ENCODE measurements around the gene KCNAB2.

DNA sequence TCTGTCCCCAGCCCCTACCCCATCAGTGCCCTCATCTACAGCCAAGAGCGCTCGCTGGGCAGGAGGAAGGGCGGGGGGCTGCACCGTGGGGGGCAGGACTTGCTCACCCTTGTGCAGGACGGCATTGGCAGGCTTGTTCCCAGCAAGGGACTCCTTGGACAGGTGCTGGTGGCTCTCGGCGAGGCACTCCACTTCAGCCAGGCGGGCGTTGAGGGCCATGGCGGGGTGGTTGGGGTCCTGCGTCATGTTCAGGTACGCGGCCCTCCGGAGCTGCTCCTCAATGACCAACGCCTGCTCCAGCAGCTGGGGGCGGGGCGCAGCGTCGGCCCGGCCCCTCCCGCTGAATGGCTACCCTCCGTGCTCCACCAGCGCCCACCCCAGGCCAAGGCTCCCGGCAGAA lies 64.0 kb downstream of the KCNAB2 start:
- TF ChIP-seq ZFP30 (CRISPR knock-in tag; IDR thresholded peaks at IDR 0.05) (no peak), ZNF565 (CRISPR knock-in tag; conservative IDR thresholded peaks at IDR 0.05; ENCODE audit: low read depth) (no peak), ARNTL (CRISPR knock-in tag; IDR thresholded peaks at IDR 0.05; ENCODE audit: borderline replicate concordance, low read depth) (no peak), CSDC2 (CRISPR knock-in tag; IDR thresholded peaks at IDR 0.05) (no peak), OSR1 (CRISPR knock-in tag; IDR thresholded peaks at IDR 0.05) (no peak), ESRRG (CRISPR knock-in tag; IDR thresholded peaks at IDR 0.05) (no peak), TCF4 (CRISPR knock-in tag; IDR thresholded peaks at IDR 0.05; ENCODE audit: borderline replicate concordance) (no peak)
- TF ChIP-seq, protein P1, sequence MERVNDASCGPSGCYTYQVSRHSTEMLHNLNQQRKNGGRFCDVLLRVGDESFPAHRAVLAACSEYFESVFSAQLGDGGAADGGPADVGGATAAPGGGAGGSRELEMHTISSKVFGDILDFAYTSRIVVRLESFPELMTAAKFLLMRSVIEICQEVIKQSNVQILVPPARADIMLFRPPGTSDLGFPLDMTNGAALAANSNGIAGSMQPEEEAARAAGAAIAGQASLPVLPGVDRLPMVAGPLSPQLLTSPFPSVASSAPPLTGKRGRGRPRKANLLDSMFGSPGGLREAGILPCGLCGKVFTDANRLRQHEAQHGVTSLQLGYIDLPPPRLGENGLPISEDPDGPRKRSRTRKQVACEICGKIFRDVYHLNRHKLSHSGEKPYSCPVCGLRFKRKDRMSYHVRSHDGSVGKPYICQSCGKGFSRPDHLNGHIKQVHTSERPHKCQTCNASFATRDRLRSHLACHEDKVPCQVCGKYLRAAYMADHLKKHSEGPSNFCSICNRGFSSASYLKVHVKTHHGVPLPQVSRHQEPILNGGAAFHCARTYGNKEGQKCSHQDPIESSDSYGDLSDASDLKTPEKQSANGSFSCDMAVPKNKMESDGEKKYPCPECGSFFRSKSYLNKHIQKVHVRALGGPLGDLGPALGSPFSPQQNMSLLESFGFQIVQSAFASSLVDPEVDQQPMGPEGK (CRISPR knock-in tag; IDR thresholded peaks at IDR 0.05; ENCODE audit: borderline replicate concordance): no peak
- TF ChIP-seq, protein P2, sequence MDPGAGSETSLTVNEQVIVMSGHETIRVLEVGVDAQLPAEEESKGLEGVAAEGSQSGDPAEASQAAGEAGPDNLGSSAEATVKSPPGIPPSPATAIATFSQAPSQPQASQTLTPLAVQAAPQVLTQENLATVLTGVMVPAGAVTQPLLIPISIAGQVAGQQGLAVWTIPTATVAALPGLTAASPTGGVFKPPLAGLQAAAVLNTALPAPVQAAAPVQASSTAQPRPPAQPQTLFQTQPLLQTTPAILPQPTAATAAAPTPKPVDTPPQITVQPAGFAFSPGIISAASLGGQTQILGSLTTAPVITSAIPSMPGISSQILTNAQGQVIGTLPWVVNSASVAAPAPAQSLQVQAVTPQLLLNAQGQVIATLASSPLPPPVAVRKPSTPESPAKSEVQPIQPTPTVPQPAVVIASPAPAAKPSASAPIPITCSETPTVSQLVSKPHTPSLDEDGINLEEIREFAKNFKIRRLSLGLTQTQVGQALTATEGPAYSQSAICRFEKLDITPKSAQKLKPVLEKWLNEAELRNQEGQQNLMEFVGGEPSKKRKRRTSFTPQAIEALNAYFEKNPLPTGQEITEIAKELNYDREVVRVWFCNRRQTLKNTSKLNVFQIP (CRISPR knock-in tag; IDR thresholded peaks at IDR 0.05; ENCODE audit: borderline replicate concordance, low read depth): no peak

Data from SK-N-SH treated with all-trans-retinoic acid at 6 μM for 48 hours (cell line).